MM.1S (cell line): ENCODE measurements around the gene AP3D1.

Source experiments
- DNase-seq: peaks from one replicate; pipeline ENCODE4 v3.0.0-alpha.2; 2015
- H2AFZ ChIP-seq: fragments of 300-600 bp; sonication (generic); 2 replicates; pipeline ENCODE4 v1.6.0; 2016; ENCODE audit warnings: antibody characterized with exemption, low read length
- H3F3A ChIP-seq: fragments of 300-600 bp; sonication (generic); 2 replicates; pipeline ENCODE4 v1.6.1; 2016; ENCODE audit warnings: mild to moderate bottlenecking, antibody characterized with exemption, low read length, moderate library complexity, mixed read lengths; ENCODE audit not compliant: insufficient read depth
- H3K27ac ChIP-seq: fragments of 300-600 bp; sonication (generic); 2 replicates; pipeline ENCODE4 v1.5.1; 2016; ENCODE audit warnings: mild to moderate bottlenecking, low read length
- H3K27me3 ChIP-seq: fragments of 300-600 bp; sonication (generic); replicated peaks from 2 replicates; pipeline ENCODE4 v1.6.0; 2016; ENCODE audit warnings: low read length; ENCODE audit not compliant: insufficient read depth
- H3K36me3 ChIP-seq: fragments of 300-600 bp; sonication (generic); replicated peaks from 2 replicates; pipeline ENCODE4 v1.6.1; 2016; ENCODE audit warnings: mild to moderate bottlenecking, low read length, mixed read lengths; ENCODE audit not compliant: insufficient read depth
- H3K4me1 ChIP-seq: fragments of 300-600 bp; sonication (generic); 2 replicates; pipeline ENCODE4 v1.6.1; 2016; ENCODE audit warnings: low read length, mixed read lengths
- H3K4me2 ChIP-seq: fragments of 300-600 bp; sonication (generic); 2 replicates; pipeline ENCODE4 v1.6.0; 2016; ENCODE audit warnings: low read depth, low read length
- H3K4me3 ChIP-seq: fragments of 300-600 bp; sonication (generic); 2 replicates; pipeline ENCODE4 v1.5.1; 2016; ENCODE audit warnings: low read length, mixed read lengths
- H3K79me2 ChIP-seq: fragments of 300-600 bp; sonication (generic); 2 replicates; pipeline ENCODE4 v1.6.1; 2016; ENCODE audit warnings: mixed run types, low read length, mixed read lengths
- H3K9ac ChIP-seq: fragments of 300-600 bp; sonication (generic); 2 replicates; pipeline ENCODE4 v1.6.1; 2016; ENCODE audit warnings: low read length, mixed read lengths
- H3K9me2 ChIP-seq: fragments of 300-600 bp; sonication (generic); replicated peaks from 2 replicates; pipeline ENCODE4 v1.6.1; 2016; ENCODE audit warnings: mild to moderate bottlenecking, low read length, mixed read lengths; ENCODE audit not compliant: insufficient read depth
- H3K9me3 ChIP-seq: fragments of 300-600 bp; sonication (generic); replicated peaks from 2 replicates; pipeline ENCODE4 v1.6.1; 2016; ENCODE audit warnings: mild to moderate bottlenecking, low read length, mixed read lengths; ENCODE audit not compliant: insufficient read depth
- H4K20me1 ChIP-seq: fragments of 300-600 bp; sonication (generic); 2 replicates; pipeline ENCODE4 v1.6.1; 2016; ENCODE audit warnings: mild to moderate bottlenecking, low read length, moderate library complexity, mixed read lengths; ENCODE audit not compliant: insufficient read depth
- CTCF ChIP-seq: fragments of 300-600 bp; sonication (generic); IDR thresholded peaks from 2 replicates; pipeline ENCODE4 v1.5.1; 2016; ENCODE audit warnings: antibody characterized with exemption, low read length, mixed read lengths
- EZH2 ChIP-seq: fragments of 300-600 bp; sonication (generic); optimal IDR thresholded peaks from 2 replicates; pipeline ENCODE3; 2017; ENCODE audit warnings: low read depth, mild to moderate bottlenecking, antibody characterized with exemption, low read length, mixed read lengths
- EZH2phosphoT487 ChIP-seq: fragments of 300-600 bp; sonication (generic); IDR thresholded peaks from 2 replicates; pipeline ENCODE4 v1.6.1; 2018; ENCODE audit warnings: antibody characterized with exemption, low read length

AP3D1 gene

GRCh38 chr19:2111425-2111824 is 39.9 kb downstream of the AP3D1 start:
- no peak for DNase-seq
- Histone ChIP-seq H4K20me1 (no peaks in the 10 kb centered on the region), H3K4me2 (no peak overlapping the region), H3K27me3 (no peaks in the 10 kb centered on the region), H3K9me2 (no peaks in the 10 kb centered on the region), H3K9me3 (no peaks in the 10 kb centered on the region), H3K9ac (no peak overlapping the region), H3K4me3 (no peak overlapping the region), H3K79me2 (peaks cover 3% of the 10 kb centered on the region), H3F3A (no peaks in the 10 kb centered on the region), H3K36me3 (peaks cover 20% of the 10 kb centered on the region), H2AFZ (no peak overlapping the region), H3K27ac (no peak overlapping the region), H3K4me1 (no peaks in the 10 kb centered on the region)
- TF ChIP-seq EZH2 (no peak), CTCF (no peak), EZH2phosphoT487 (no peak)

- Histone ChIP-seq H3F3A (no peaks in the 10 kb centered on the region), H3K4me1 (no peaks in the 10 kb centered on the region), H3K79me2 (peaks cover 5% of the 10 kb centered on the region), H2AFZ (no peak overlapping the region), H3K27me3 (no peaks in the 10 kb centered on the region), H3K9me2 (no peaks in the 10 kb centered on the region), H4K20me1 (no peaks in the 10 kb centered on the region), H3K27ac (no peak overlapping the region), H3K4me3 (no peak overlapping the region), H3K4me2 (no peak overlapping the region), H3K36me3 (peaks cover 22% of the 10 kb centered on the region), H3K9ac (no peak overlapping the region), H3K9me3 (no peaks in the 10 kb centered on the region)
- DNase-seq = no peak
- TF ChIP-seq EZH2phosphoT487 (no peak), CTCF (0 out of 2 replicates have a peak, but pooled peaks have one; percentile 4)
These were observed 40.5 kb downstream of the AP3D1 start for GRCh38 chr19:2110822-2111221.

GRCh38 chr19:2109046-2109864 is 42.1 kb downstream of the AP3D1 start:
- no peak for DNase-seq
- Histone ChIP-seq H3K79me2 (peaks cover 19% of the 10 kb centered on the region), H4K20me1 (no peaks in the 10 kb centered on the region), H2AFZ (no peak overlapping the region), H3K27me3 (no peaks in the 10 kb centered on the region), H3K4me1 (no peaks in the 10 kb centered on the region), H3K27ac (no peak overlapping the region), H3K4me2 (no peak overlapping the region), H3K9me3 (no peaks in the 10 kb centered on the region), H3K9ac (no peak overlapping the region), H3K9me2 (no peaks in the 10 kb centered on the region), H3K36me3 (peaks cover 30% of the 10 kb centered on the region; the same call in 1 of the 2 replicates), H3F3A (no peaks in the 10 kb centered on the region), H3K4me3 (no peak overlapping the region)
- no peak for TF ChIP-seq EZH2
- no peak for TF ChIP-seq EZH2phosphoT487
- TF ChIP-seq CTCF = no peak
